Activated CD4-positive, CD25-positive, alpha-beta regulatory T cell treated with anti-CD3 and anti-CD28 coated beads, Interleukin-2, amount 50 U/mL, for 72 hours (primary cell): ENCODE results near the gene MAGI1.

ENCODE experiments used
- DNase-seq: peaks from one replicate; pipeline ENCODE4 v3.0.0; 2021

The MAGI1 gene

DNA sequence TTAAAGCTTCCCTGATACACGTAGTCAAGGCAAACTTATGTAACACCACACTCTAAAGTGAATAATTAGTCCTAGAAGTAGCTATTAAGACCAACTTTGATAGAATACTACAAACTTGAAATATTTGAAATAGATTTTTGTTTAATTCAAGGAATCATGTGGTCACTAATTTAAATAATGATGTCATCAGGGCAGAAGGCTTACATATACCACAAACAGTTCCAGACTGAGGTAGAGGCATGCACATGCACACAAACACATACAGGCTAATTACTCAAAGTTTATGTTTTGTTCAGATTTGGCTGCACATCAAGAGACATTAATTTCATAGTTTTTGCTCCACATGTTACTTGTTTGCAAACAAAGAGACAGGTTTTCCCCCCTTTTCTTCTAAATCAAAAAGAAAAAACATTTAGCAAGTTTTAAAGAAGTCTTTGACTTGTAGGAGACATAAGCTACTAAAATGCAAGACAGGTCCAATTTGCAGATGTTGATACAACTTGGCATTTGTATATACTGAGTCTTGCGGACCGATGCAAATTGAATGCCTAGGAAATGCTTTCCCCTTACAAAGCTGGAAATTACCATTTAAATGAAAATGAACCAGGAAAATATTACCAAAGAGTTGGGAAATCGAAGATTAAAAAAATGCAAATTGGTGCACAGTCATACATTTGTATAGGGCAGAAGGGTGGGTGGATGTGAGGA lies 594.8 kb downstream of the MAGI1 start:
- no peak for DNase-seq

DNA sequence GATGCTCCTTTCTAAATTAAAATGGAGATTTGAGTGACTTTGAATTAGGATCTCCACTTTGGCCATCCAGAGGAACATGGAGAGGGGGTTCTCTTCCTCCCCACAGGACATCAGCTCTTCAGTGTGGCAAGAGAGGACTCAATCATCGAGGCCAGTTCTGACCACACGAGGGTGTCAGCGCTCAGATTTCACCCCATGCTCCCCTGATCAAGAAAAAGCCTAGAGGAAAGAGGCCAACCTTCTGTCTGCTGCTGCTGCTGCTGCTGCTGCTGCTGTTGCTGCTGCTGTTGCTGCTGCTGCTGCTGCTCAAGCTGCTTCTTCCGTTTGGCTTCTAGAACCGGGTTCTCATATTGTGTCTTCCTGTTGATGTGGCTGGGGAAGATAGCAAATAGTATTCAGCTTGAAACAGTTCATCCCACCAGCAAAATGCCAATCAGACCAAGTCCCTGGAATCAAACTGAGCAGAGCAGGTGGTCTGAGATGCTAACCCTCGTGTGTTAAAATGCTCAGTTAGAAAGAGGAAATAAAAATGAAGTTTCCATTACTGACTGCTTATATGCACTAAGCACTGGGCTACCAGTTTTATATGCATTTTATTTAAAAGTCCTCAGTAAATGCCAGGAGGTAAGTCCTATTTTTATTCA lies 599.0 kb downstream of the MAGI1 start:
- no peak for DNase-seq

DNA sequence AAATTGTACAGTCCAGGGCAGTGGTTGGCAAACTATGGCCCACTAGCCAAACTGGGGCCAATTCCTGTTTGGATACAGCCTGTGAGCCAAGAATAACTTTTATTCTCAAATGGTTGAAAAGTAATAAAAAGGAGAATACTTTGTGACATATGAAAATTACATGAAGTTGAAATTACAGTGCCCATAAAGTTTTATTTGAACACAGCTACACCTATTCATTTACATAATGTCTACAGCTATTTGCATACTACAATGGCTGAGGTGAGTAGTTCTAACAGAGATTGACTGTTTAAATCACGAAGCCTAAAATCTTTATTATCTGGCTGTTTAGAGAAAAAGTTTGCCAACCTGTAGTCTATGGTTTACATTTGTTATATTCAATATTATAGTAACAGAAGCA lies 600.1 kb downstream of the MAGI1 start:
- no peak for DNase-seq

GRCh38 chr3:65438096-65438495 lies 600.6 kb downstream of the MAGI1 start:
- no peak for DNase-seq

DNA sequence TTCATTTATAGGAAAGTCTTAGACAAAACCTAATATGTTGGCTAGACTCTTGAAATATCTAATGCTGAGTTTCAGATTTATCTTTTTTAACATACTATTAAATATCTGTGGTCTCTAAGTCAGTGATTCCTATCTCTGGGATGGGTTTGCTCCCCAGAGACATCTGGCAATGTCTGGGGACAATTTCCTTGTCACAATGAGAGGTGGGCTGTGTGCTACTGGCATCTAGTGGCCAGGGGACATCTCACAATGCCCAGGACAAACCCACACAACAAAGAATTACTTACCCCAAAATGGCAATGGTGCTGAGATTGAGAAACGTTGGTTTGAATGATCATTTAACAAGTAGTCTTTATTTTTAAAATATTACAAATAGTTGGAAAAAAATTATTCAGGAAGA lies 602.1 kb downstream of the MAGI1 start:
- DNase-seq, result no peak

DNA sequence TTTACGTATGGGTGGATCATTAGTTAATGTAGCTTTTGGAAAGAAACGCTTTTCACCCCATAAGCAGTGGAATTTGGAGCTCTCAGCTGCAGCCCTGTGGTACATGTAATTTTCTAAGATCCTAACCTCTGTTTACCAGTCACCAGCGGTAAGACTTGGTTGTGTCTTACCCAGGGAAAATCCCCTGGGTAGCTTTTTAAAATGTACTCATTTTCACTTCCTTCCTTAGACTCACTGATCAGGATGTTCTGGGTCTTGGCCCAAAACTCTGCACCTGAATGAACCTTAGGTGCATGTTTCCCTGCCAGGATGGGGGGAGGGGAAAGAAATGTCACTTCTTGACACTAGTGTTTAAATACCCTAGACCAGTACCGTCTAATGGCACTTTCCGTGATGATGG lies 605.2 kb downstream of the MAGI1 start:
- DNase-seq, result no peak

DNA sequence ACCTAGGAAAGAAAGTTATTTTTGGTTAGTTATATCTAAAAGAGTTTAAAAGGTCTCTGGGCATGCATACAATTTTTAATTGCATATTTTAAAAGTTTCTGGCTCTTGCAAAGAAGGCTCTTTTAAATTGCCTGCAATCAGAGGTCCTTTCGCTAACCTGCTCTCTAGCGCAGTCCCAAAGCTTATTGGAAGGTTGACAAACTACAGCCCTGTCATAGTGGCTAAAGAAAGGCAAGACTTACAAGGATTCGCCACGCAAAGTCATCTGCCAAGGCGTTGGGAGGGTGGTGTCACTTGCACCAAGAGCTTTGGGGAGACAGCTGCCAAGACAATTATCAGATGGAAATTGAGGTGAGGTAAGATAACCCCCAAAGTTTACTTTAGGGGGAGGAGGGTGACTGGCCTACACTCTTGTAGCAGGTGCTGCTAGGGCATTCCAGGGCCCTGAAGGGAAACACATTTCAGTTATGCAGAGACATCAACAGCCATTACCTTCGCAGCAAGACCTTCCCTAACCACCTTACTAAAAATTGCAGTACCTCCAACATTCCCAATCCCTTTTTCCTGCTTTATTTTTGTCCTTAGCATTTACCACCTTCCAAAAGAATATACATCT lies 606.2 kb downstream of the MAGI1 start:
- DNase-seq, result no peak

- no peak for DNase-seq
Observed at GRCh38 chr3:65425880-65426279, 612.8 kb downstream of the MAGI1 start.

GRCh38 chr3:65422154-65422553 lies 616.6 kb downstream of the MAGI1 start:
- no peak for DNase-seq

DNA sequence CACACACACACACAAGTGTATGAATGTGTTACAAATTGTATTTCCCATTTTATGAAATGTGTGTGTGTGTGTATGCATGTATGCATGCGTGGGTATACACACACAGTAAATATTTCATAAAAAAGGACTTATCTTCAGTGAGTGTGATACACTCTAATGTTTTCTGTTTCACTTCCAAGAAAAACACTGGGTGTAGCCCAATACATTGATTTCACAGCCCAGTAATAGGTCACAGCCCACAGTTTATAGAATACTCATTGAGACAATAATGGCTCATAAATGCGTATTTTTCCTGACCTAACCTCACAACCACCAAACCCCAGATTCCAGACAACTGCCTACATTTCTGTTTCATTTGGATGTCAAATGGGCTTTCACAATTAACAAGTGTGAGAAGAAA lies 619.5 kb downstream of the MAGI1 start:
- DNase-seq, result no peak

DNA sequence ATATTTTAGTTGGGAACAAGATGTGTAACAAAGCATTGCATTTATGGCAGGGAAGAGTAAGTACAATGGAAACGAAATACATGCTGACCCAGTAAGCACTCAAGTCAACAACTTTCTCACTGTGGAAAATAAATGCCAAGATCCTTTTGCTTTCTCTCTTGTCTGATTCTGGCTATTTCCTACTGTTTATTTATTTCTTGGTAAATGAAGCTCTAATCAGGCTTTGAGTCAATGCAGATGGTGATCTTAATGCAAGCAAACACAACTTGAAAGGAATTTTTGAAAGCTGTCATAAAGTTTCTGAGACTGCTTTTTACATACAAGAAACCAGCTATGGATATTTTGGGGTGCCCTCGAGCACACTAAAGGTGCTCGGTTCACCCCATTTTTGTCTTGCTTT lies 624.8 kb downstream of the MAGI1 start:
- DNase-seq, result no peak

- DNase-seq, result no peak
Observed at GRCh38 chr3:65412588-65412987, 626.1 kb downstream of the MAGI1 start.

- DNase-seq, result no peak
Observed at GRCh38 chr3:65411367-65411766, 627.4 kb downstream of the MAGI1 start.

DNA sequence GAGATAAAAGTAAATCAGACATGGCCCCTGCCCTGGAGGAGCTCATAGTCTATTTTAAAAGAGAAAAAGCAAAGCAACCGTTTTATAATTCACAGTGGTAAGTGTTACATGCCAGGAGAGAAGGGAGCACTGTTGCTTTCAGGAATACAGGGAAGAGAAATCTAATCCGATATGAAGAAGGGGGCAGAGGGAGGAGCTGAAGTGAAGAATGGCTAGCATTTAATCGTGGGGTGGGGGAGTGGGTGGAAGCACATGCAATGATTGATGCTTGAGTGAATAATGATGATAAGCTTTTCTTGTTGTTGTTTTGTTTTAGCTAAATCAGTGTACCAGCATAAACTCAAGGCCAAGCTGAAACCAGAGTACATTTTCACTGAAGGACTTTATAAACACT lies 629.5 kb downstream of the MAGI1 start:
- DNase-seq, result no peak

DNA sequence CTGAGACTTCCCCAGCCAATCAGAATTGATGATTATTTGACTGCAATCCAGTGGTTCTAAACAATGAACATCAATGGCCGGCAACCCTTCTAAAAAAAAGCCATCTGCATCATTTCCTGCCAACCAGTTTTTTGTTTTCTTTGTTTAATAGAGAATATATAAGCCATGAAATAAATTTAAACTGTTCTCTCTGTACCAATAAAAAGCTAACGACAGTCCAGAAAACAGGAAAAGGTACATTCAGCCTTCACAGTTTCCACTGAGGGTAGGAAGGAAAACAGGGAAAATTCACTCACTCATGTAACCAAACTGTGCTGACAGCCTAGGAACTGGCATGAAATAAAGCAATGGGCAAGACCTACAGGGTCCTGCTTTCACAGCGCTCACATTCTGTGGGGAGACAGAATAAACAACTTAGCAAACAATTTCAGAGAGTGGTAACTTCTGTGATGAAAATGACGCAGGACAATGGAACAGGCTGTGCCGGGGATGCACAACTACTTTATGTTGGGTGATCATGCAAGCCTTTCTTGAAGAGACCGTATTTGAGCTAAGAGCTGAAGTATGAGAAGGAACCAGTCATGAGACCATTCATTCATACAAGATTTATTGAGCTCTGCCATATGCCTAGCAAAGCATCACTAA lies 630.1 kb downstream of the MAGI1 start:
- DNase-seq, result no peak

- DNase-seq, result no peak
Observed at GRCh38 chr3:65406470-65406869, 632.2 kb downstream of the MAGI1 start.

DNA sequence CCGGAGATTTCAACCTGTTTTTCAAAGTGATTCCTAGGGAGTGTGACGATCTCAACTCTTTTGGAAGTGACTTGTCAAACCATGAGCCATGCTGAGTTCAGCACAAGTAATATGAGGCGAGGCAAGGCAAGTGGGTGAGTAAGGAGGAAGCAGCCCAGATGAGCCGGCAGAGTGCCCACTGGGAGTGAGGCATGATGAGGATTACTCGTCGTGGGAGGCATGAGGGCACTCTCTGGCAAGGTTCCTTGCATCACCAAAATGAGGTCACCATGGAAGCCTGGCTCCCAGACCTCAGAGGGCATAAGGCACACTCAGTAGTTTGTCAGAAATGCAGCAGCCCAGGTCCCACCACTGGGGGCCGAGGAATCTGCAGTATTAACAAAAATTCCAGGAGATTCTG lies 636.1 kb downstream of the MAGI1 start:
- DNase-seq, result no peak

GRCh38 chr3:65401359-65402305 lies 637.1 kb downstream of the MAGI1 start:
- no peak for DNase-seq

DNA sequence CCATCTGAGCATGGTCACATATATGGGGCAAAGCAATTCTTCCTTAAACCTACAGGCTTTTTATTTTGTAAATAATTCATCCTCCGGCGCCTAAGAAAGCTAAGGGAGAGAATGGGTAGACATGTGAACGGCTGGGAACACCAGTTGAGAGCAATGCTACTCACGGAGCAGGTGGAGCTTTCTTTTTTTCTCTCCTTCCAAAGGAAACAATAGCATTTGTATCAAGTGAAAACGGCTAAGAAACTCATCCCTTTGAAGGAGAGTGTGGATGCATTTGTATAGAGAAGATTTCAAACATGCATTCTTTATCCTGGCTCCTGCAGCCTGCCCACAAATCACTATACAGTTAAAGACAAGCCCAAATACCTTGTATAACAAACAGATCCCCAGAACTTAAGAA lies 637.8 kb downstream of the MAGI1 start:
- no peak for DNase-seq

- no peak for DNase-seq
Observed at GRCh38 chr3:65398953-65399352, 639.8 kb downstream of the MAGI1 start.

GRCh38 chr3:65396078-65396477 lies 642.6 kb downstream of the MAGI1 start:
- no peak for DNase-seq

DNA sequence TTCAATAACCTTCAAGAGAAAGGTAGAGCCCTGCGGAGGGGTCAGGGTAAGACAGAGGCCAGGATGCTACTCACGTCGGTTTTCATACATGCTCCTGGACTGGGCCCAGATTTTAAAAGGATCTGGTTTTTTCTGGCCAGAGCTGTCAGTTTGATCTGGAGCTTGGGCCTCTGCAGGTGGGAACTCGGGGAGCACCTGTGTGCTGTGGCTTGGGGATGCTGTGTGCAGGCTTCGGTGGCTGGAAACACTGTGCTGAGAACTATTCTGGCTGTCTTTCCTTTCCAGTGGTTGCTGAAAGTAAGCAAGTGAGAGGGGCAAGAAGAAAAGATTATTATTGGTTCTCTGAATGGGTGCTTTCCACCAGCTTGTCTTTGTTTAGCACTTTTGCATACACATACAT lies 647.6 kb downstream of the MAGI1 start:
- DNase-seq, result no peak

DNA sequence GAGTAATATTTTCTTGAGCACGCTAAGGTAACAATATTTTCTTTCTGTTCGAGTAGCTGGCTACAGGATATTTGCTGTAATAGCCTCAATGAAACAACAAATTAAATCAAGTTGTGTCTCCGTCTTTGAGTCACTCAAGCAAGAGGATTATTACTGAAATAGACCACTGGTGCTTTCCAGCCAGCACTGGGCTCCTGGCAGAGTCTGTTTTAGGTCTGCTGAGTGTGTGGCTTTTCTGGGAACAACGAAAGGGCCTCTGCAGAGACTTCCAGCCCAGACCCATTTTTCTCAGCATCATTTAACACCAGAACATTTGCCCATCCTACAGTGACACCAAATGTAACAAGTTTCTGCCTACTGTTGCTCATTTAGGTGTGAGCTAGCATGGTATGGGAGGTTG lies 652.9 kb downstream of the MAGI1 start:
- no peak for DNase-seq
